Peyer's patch (tissue), 4 donors: ENCODE data around the gene CHN2. TPM values are rescaled to one million over a fixed set of nuclear protein-coding genes. Genes with fewer than 3 reads are reported as not detected.

Experiments used
- DNase-seq, 3 donors: peaks; one replicate each; pipeline ENCODE4 v3.0.0-alpha.2; 2017 to 2019
- H3K27ac ChIP-seq, 4 donors: fragments of 200-600 bp; sonication (generic); one replicate each; pipeline ENCODE4 v1.5.1; 2016 to 2019
- H3K27me3 ChIP-seq, 2 donors: fragments of 200-600 bp; sonication (generic); one replicate each; pipeline ENCODE4 v1.5.1; 2019
- H3K36me3 ChIP-seq, 3 donors: fragments of 200-600 bp; sonication (generic); one replicate each; pipeline ENCODE4 v1.5.1; 2016 to 2019
- H3K4me1 ChIP-seq, 4 donors: fragments of 200-600 bp; sonication (generic); one replicate each; pipeline ENCODE4 v1.5.1; 2016 to 2019
- H3K4me3 ChIP-seq, 4 donors: fragments of 200-600 bp; sonication (generic); 1 replicate in 3 of 4; 2 replicates in 1 of 4; pipeline ENCODE4 v1.5.1; 2016 to 2019; ENCODE audit warnings: mild to moderate bottlenecking in 1 of 4
- H3K9me3 ChIP-seq, 4 donors: fragments of 200-600 bp; sonication (generic); one replicate each; pipeline ENCODE4 v1.5.1; 2016 to 2019; ENCODE audit warnings: mild to moderate bottlenecking in 1 of 4
- POLR2A ChIP-seq, 2 donors: fragments of 450-650 bp; IDR thresholded peaks; one replicate each; pipeline ENCODE4 v1.5.1; 2017; ENCODE audit warnings: antibody characterized with exemption in 2 of 2, mild to moderate bottlenecking in 2 of 2, moderate library complexity in 2 of 2
- total RNA-seq, 4 donors: library from RNA; depleted of rRNA; stranded (reverse); fragments of >200 nt; gene quantifications; one replicate each; pipeline ENCODE4 v1.1.0, GENCODE V29; 2016
- TF ChIP-seq, protein P1 (sequence below), 6 experiments: fragments of 450-650 bp in 4 of 6; fragments of 200-600 bp in 2 of 6; sonication (generic) in 1 of 6; IDR thresholded peaks; one replicate each; pipeline ENCODE4 v1.5.1; 2017 to 2019; ENCODE audit warnings: antibody characterized with exemption in 6 of 6, mild to moderate bottlenecking in 3 of 6, moderate library complexity in 1 of 6

The CHN2 gene
- total RNA-seq, 4 donors from 2014 or later = 29.7 to 159 (median 120) TPM

DNA sequence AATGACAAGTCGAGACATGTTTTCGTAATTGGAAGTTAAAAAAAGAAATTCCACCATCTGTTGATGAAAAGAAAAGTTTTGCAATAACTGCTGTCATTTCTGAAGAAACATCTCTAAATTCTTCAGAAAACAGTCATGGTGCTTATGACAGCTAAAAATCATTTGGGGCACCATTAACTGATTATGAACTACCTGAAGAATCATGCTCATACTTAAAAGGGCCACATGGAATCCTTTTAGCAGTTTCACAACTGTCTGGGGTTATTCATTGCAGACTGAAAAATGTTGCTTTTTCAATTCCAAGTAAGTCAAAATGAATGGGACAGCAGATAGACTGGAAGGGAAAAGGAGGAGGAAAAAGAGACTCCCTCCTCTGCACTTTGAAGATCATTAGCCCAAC, 134.2 kb downstream of the CHN2 start:
- TF ChIP-seq POLR2A (IDR thresholded peaks at IDR 0.05) = no peak
- TF ChIP-seq, protein P1, sequence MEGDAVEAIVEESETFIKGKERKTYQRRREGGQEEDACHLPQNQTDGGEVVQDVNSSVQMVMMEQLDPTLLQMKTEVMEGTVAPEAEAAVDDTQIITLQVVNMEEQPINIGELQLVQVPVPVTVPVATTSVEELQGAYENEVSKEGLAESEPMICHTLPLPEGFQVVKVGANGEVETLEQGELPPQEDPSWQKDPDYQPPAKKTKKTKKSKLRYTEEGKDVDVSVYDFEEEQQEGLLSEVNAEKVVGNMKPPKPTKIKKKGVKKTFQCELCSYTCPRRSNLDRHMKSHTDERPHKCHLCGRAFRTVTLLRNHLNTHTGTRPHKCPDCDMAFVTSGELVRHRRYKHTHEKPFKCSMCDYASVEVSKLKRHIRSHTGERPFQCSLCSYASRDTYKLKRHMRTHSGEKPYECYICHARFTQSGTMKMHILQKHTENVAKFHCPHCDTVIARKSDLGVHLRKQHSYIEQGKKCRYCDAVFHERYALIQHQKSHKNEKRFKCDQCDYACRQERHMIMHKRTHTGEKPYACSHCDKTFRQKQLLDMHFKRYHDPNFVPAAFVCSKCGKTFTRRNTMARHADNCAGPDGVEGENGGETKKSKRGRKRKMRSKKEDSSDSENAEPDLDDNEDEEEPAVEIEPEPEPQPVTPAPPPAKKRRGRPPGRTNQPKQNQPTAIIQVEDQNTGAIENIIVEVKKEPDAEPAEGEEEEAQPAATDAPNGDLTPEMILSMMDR (IDR thresholded peaks at IDR 0.05) = no peak
- no peak overlapping the region for H3K4me3 ChIP-seq
- no peaks in the 10 kb centered on the region for H3K9me3 ChIP-seq
- DNase-seq = no peak
- no peak overlapping the region for H3K27ac ChIP-seq
- H3K36me3 ChIP-seq = no peaks in the 10 kb centered on the region
- H3K27me3 ChIP-seq = no peaks in the 10 kb centered on the region
- H3K4me1 ChIP-seq = peaks cover 0 to 7% (median 0%) of the 10 kb centered on the region in 4 donors

DNA sequence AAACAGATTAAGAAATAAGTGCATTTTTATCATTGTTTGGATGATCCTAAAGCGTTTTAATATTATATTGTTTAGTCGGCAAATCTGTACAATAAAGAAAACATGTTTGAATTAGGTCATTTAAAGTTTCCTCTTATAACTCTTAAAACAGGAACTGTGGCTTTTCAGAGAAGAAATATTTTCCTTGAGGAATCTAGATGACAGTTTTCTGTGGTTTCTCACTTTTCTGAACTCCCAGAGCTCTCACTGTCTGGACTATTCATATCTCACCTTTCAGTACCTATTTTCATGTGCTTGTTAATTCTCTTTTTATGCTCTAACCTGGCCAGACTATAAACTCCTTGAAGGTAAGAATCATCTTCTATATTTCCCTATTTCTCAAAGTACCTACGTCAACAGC, 135.1 kb downstream of the CHN2 start:
- DNase-seq = no peak
- no peaks in the 10 kb centered on the region for H3K9me3 ChIP-seq
- no peaks in the 10 kb centered on the region for H3K27me3 ChIP-seq
- no peak for TF ChIP-seq POLR2A (IDR thresholded peaks at IDR 0.05)
- TF ChIP-seq, protein P1 (IDR thresholded peaks at IDR 0.05) = no peak
- H3K27ac ChIP-seq = no peak overlapping the region
- H3K4me3 ChIP-seq = no peak overlapping the region
- H3K36me3 ChIP-seq = no peaks in the 10 kb centered on the region
- H3K4me1 ChIP-seq = peaks cover 0 to 7% (median 0%) of the 10 kb centered on the region in 4 donors

GRCh38 chr7:29330136-29330535, 135.6 kb downstream of the CHN2 start:
- peaks cover 0 to 7% (median 0%) of the 10 kb centered on the region in 4 donors for H3K4me1 ChIP-seq
- H3K36me3 ChIP-seq = no peaks in the 10 kb centered on the region
- no peak overlapping the region for H3K4me3 ChIP-seq
- H3K27me3 ChIP-seq = no peaks in the 10 kb centered on the region
- TF ChIP-seq, protein P1 (IDR thresholded peaks at IDR 0.05) = no peak
- TF ChIP-seq POLR2A (IDR thresholded peaks at IDR 0.05) = no peak
- no peaks in the 10 kb centered on the region for H3K9me3 ChIP-seq
- no peak overlapping the region for H3K27ac ChIP-seq
- no peak for DNase-seq

- H3K4me3 ChIP-seq = no peak overlapping the region
- TF ChIP-seq, protein P1 (IDR thresholded peaks at IDR 0.05) = no peak
- no peak for TF ChIP-seq POLR2A (IDR thresholded peaks at IDR 0.05)
- DNase-seq = no peak
- H3K4me1 ChIP-seq = peaks cover 0 to 7% (median 0%) of the 10 kb centered on the region in 4 donors
- H3K27me3 ChIP-seq = no peaks in the 10 kb centered on the region
- H3K27ac ChIP-seq = no peak overlapping the region
- H3K9me3 ChIP-seq = no peaks in the 10 kb centered on the region
- H3K36me3 ChIP-seq = no peaks in the 10 kb centered on the region
These were observed 136.6 kb downstream of the CHN2 start for GRCh38 chr7:29331163-29331562.

- no peak overlapping the region for H3K27ac ChIP-seq
- peaks cover 0 to 7% (median 0%) of the 10 kb centered on the region in 4 donors for H3K4me1 ChIP-seq
- H3K4me3 ChIP-seq = no peak overlapping the region
- no peaks in the 10 kb centered on the region for H3K36me3 ChIP-seq
- no peak for TF ChIP-seq POLR2A (IDR thresholded peaks at IDR 0.05)
- TF ChIP-seq, protein P1 (IDR thresholded peaks at IDR 0.05) = no peak
- H3K27me3 ChIP-seq = no peaks in the 10 kb centered on the region
- no peaks in the 10 kb centered on the region for H3K9me3 ChIP-seq
- no peak for DNase-seq
These were observed 137.7 kb downstream of the CHN2 start for GRCh38 chr7:29332042-29332811.
